CD14-positive monocyte (primary cell): ENCODE measurements around the gene CACNA1G. TPM values are rescaled to one million over a fixed set of nuclear protein-coding genes. Genes with fewer than 3 reads are reported as not detected.

Source experiments
- DNase-seq, 3 donors: peaks; one replicate each; pipeline ENCODE4 v3.0.0-alpha.2; 2011 to 2022
- H2AFZ ChIP-seq: 2 replicates; pipeline ENCODE4 v1.6.0; 2012; ENCODE audit warnings: mild to moderate bottlenecking, low read depth, low read length, inconsistent platforms; ENCODE audit not compliant: insufficient read depth, poor library complexity, severe bottlenecking
- H3K27ac ChIP-seq, 2 donors: 1 replicate in 1 of 2; 2 replicates in 1 of 2; pipeline ENCODE4 v1.5.1; 2012 to 2013; ENCODE audit warnings: low read length in 2 of 2, control low read depth in 1 of 2, inconsistent platforms in 1 of 2, low read depth in 1 of 2, mild to moderate bottlenecking in 1 of 2
- H3K27me3 ChIP-seq, 2 donors: one replicate each; pipeline versions ENCODE4 v1.6.0 to v1.6.1; 2011 to 2013; ENCODE audit warnings: low read length in 2 of 2; ENCODE audit not compliant: control insufficient read depth in 2 of 2, insufficient read depth in 2 of 2
- H3K36me3 ChIP-seq, 2 donors: replicated peaks in 1 of 2; 1 replicate in 1 of 2; 2 replicates in 1 of 2; pipeline versions ENCODE4 v1.5.1 to v1.6.1; 2012 to 2013; ENCODE audit warnings: low read length in 2 of 2, control low read depth in 1 of 2, inconsistent platforms in 1 of 2, mild to moderate bottlenecking in 1 of 2; ENCODE audit not compliant: insufficient read depth in 2 of 2, control insufficient read depth in 1 of 2
- H3K4me1 ChIP-seq, 2 donors: 1 replicate in 1 of 2; 2 replicates in 1 of 2; pipeline versions ENCODE4 v1.5.1 to v1.6.1; 2012 to 2013; ENCODE audit warnings: low read length in 2 of 2, control low read depth in 1 of 2, inconsistent platforms in 1 of 2, mild to moderate bottlenecking in 1 of 2, moderate library complexity in 1 of 2; ENCODE audit not compliant: insufficient read depth in 2 of 2, control insufficient read depth in 1 of 2
- H3K4me2 ChIP-seq: replicated peaks from 2 replicates; pipeline ENCODE3; 2012; ENCODE audit warnings: low read length, moderate library complexity, mild to moderate bottlenecking; ENCODE audit not compliant: poor library complexity, severe bottlenecking; ENCODE audit errors: extremely low read depth
- H3K4me3 ChIP-seq, 3 experiments: fragments of 200-600 bp in 1 of 3; sonication (generic) in 1 of 3; replicated peaks in 1 of 3; 1 replicate in 2 of 3; 2 replicates in 1 of 3; pipeline ENCODE4 v1.5.1; 2011 to 2013; ENCODE audit warnings: low read length in 3 of 3, mild to moderate bottlenecking in 3 of 3, control low read depth in 2 of 3, low read depth in 2 of 3, inconsistent platforms in 1 of 3, moderate library complexity in 1 of 3
- H3K79me2 ChIP-seq: 2 replicates; pipeline ENCODE4 v1.6.0; 2012; ENCODE audit warnings: mild to moderate bottlenecking, control low read depth, inconsistent platforms, low read length, moderate library complexity; ENCODE audit not compliant: insufficient read depth
- H3K9ac ChIP-seq: 2 replicates; pipeline ENCODE4 v1.6.0; 2017; ENCODE audit warnings: low read length, mild to moderate bottlenecking; ENCODE audit not compliant: insufficient read depth, poor library complexity, severe bottlenecking
- H3K9me3 ChIP-seq, 2 donors: replicated peaks in 1 of 2; 1 replicate in 1 of 2; 2 replicates in 1 of 2; pipeline versions ENCODE4 v1.5.1 to v1.6.1; 2012 to 2013; ENCODE audit warnings: low read length in 2 of 2, control low read depth in 1 of 2; ENCODE audit not compliant: control insufficient read depth in 1 of 2, insufficient read depth in 1 of 2
- H4K20me1 ChIP-seq: 2 replicates; pipeline ENCODE4 v1.6.0; 2012; ENCODE audit warnings: mild to moderate bottlenecking, low read length, control low read depth, moderate library complexity; ENCODE audit not compliant: insufficient read depth
- H3K27ac Mint-ChIP-seq, 7 donors: one replicate each; pipeline ENCODE4 v1.8.0; 2020; ENCODE audit warnings: mild to moderate bottlenecking in 7 of 7, mixed read lengths in 7 of 7, moderate library complexity in 6 of 7, inconsistent platforms in 2 of 7
- H3K27me3 Mint-ChIP-seq, 3 donors: one replicate each; pipeline ENCODE4 v1.8.0; 2021 to 2022; ENCODE audit warnings: low read depth in 3 of 3, mild to moderate bottlenecking in 3 of 3, mixed read lengths in 3 of 3, moderate library complexity in 3 of 3, inconsistent platforms in 1 of 3
- H3K36me3 Mint-ChIP-seq, 2 donors: one replicate each; pipeline ENCODE4 v1.8.0; 2020; ENCODE audit warnings: mixed read lengths in 2 of 2, inconsistent platforms in 1 of 2, mild to moderate bottlenecking in 1 of 2
- H3K4me1 Mint-ChIP-seq: one replicate; pipeline ENCODE4 v1.8.0; 2020; ENCODE audit warnings: mild to moderate bottlenecking, mixed read lengths
- H3K4me3 Mint-ChIP-seq, 2 donors: one replicate each; pipeline ENCODE4 v1.8.0; 2020; ENCODE audit warnings: mild to moderate bottlenecking in 2 of 2, mixed read lengths in 2 of 2, moderate library complexity in 1 of 2
- H3K9me3 Mint-ChIP-seq, 7 donors: one replicate each; pipeline ENCODE4 v1.8.0; 2020 to 2022; ENCODE audit warnings: mixed read lengths in 7 of 7, mild to moderate bottlenecking in 6 of 7, moderate library complexity in 6 of 7, inconsistent platforms in 2 of 7
- CTCF ChIP-seq: fragments of 200-600 bp; IDR thresholded peaks from one replicate; pipeline ENCODE4 v1.8.0; 2022; ENCODE audit warnings: antibody characterized with exemption, mild to moderate bottlenecking
- WGBS: methylation state at CpG from one replicate; pipeline ENCODE4 v1.1.5; 2013; ENCODE audit warnings: missing lambda C conversion rate; ENCODE audit not compliant: insufficient coverage; 5-methylcytosine and 5-hydroxymethylcytosine counted together
- intact Hi-C, 2 donors: fragments of 100-400 bp; cut with micrococcal nuclease; formaldehyde crosslinking; loops; one replicate each; pipeline versions ENCODE4 v1.15.0 to v1.15.1; 2023
- polyA plus RNA-seq, 3 donors: library from polyadenylated mRNA; depleted of rRNA in 1 of 3; unstranded in 2 of 3; stranded (reverse) in 1 of 3; fragments of 300-500 nt in 2 of 3; fragments of >200 nt in 1 of 3; fragmentation: Illumina TruSeq in 2 of 3; gene quantifications; 1 replicate in 2 of 3; 2 replicates in 1 of 3; pipeline ENCODE4 v1.2.3, GENCODE V29; 2012 to 2021

Gene CACNA1G
- polyA plus RNA-seq, 3 donors, result 0.03 TPM; not detected in 2

GRCh38 chr17:50549969-50550368, 10.5 kb upstream of the CACNA1G start:
- no peak overlapping the region for H3K9ac ChIP-seq
- no peaks in the 10 kb centered on the region for H3K27me3 ChIP-seq
- WGBS, result 96% methylated on average over 9 of the region's 11 CpGs
- H3K4me3 ChIP-seq, result no peak overlapping the region
- no peak overlapping the region for H2AFZ ChIP-seq
- Mint-ChIP-seq H3K4me3 (no peak overlapping the region), H3K9me3 (no peaks in the 10 kb centered on the region), H3K36me3 (peaks cover 2 to 7% of the 10 kb centered on the region in 2 donors), H3K4me1 (peaks cover 13% of the 10 kb centered on the region), H3K27me3 (peaks cover 7 to 8% (median 7%) of the 10 kb centered on the region in 3 donors), H3K27ac (no peak overlapping the region)
- no peak overlapping the region for H3K27ac ChIP-seq
- peaks cover 0 to 12% of the 10 kb centered on the region in 2 donors for H3K36me3 ChIP-seq
- H3K4me2 ChIP-seq, result no peak overlapping the region
- intact Hi-C loops, result loop anchor here (5.0 to 10.0 kb wide), 5 partner anchors 65 to 295 kb away; partner anchors contain the start of gene ANKRD40 (in 2 of the 2)
- no peak for DNase-seq
- peaks cover 11 to 17% of the 10 kb centered on the region in 2 donors for H3K4me1 ChIP-seq
- no peaks in the 10 kb centered on the region for H4K20me1 ChIP-seq
- no peaks in the 10 kb centered on the region for H3K79me2 ChIP-seq
- no peaks in the 10 kb centered on the region for H3K9me3 ChIP-seq
- TF ChIP-seq CTCF, result no peak

GRCh38 chr17:50550661-50551432, 9.7 kb upstream of the CACNA1G start:
- peaks cover under 1 to 4% (median under 1%) of the 10 kb centered on the region in 3 donors for H3K27me3 Mint-ChIP-seq
- no peaks in the 10 kb centered on the region for H3K9me3 Mint-ChIP-seq
- no peak overlapping the region for H3K4me3 ChIP-seq
- intact Hi-C loops, result loop anchor here in 1 of 2 donors (5.0 kb wide), 1 partner anchor 131 kb away; no protein-coding TSS in a partner anchor
- peaks cover 5 to 20% of the 10 kb centered on the region in 2 donors for H3K36me3 ChIP-seq
- H3K4me1 ChIP-seq, result peaks cover 11 to 17% of the 10 kb centered on the region in 2 donors
- H3K27me3 ChIP-seq, result no peaks in the 10 kb centered on the region
- H2AFZ ChIP-seq, result no peak overlapping the region
- peaks cover 8 to 13% of the 10 kb centered on the region in 2 donors for H3K36me3 Mint-ChIP-seq
- no peak overlapping the region for H3K4me3 Mint-ChIP-seq
- H3K4me1 Mint-ChIP-seq, result peaks cover 11% of the 10 kb centered on the region
- H3K9ac ChIP-seq, result no peak overlapping the region
- H3K4me2 ChIP-seq, result no peak overlapping the region
- no peaks in the 10 kb centered on the region for H3K9me3 ChIP-seq
- peak; percentile 13 to 39 (median 33) for DNase-seq
- H3K79me2 ChIP-seq, result no peaks in the 10 kb centered on the region
- H3K27ac ChIP-seq, result no peak overlapping the region
- H3K27ac Mint-ChIP-seq, result no peak overlapping the region
- peak; percentile 75 for TF ChIP-seq CTCF
- H4K20me1 ChIP-seq, result no peaks in the 10 kb centered on the region
- WGBS, result 86% methylated on average over 28 of the region's 32 CpGs
